ENCODE measurements around the gene MED23.

The MED23 gene

GRCh38 chr6:131547488-131547887 is 80.6 kb downstream of the MED23 start:
- TF ChIP-seq CEBPB (IDR thresholded peaks at IDR 0.05) = no peak
- TF ChIP-seq, protein P1, sequence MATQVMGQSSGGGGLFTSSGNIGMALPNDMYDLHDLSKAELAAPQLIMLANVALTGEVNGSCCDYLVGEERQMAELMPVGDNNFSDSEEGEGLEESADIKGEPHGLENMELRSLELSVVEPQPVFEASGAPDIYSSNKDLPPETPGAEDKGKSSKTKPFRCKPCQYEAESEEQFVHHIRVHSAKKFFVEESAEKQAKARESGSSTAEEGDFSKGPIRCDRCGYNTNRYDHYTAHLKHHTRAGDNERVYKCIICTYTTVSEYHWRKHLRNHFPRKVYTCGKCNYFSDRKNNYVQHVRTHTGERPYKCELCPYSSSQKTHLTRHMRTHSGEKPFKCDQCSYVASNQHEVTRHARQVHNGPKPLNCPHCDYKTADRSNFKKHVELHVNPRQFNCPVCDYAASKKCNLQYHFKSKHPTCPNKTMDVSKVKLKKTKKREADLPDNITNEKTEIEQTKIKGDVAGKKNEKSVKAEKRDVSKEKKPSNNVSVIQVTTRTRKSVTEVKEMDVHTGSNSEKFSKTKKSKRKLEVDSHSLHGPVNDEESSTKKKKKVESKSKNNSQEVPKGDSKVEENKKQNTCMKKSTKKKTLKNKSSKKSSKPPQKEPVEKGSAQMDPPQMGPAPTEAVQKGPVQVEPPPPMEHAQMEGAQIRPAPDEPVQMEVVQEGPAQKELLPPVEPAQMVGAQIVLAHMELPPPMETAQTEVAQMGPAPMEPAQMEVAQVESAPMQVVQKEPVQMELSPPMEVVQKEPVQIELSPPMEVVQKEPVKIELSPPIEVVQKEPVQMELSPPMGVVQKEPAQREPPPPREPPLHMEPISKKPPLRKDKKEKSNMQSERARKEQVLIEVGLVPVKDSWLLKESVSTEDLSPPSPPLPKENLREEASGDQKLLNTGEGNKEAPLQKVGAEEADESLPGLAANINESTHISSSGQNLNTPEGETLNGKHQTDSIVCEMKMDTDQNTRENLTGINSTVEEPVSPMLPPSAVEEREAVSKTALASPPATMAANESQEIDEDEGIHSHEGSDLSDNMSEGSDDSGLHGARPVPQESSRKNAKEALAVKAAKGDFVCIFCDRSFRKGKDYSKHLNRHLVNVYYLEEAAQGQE (IDR thresholded peaks at IDR 0.05; ENCODE audit: low read depth) = no peak
- TF ChIP-seq EGR1 (IDR thresholded peaks at IDR 0.05) = no peak
- no peak for TF ChIP-seq NFIC (IDR thresholded peaks at IDR 0.05)
- TF ChIP-seq EP300 (IDR thresholded peaks at IDR 0.05; ENCODE audit: borderline replicate concordance) = no peak
- TF ChIP-seq TCF12 (IDR thresholded peaks at IDR 0.05; ENCODE audit: low read depth) = no peak
- TF ChIP-seq CREB1 (IDR thresholded peaks at IDR 0.05; ENCODE audit: low read depth) = no peak
- TF ChIP-seq RAD21 (IDR thresholded peaks at IDR 0.05; ENCODE audit: low read depth) = no peak
- no peak for TF ChIP-seq YY1 (IDR thresholded peaks at IDR 0.05; ENCODE audit: low read depth)

GRCh38 chr6:131545317-131545716 is 82.7 kb downstream of the MED23 start:
- TF ChIP-seq ZBTB7A (IDR thresholded peaks at IDR 0.05; ENCODE audit: low read depth) = no peak
- TF ChIP-seq, protein P2, sequence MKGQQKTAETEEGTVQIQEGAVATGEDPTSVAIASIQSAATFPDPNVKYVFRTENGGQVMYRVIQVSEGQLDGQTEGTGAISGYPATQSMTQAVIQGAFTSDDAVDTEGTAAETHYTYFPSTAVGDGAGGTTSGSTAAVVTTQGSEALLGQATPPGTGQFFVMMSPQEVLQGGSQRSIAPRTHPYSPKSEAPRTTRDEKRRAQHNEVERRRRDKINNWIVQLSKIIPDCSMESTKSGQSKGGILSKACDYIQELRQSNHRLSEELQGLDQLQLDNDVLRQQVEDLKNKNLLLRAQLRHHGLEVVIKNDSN (IDR thresholded peaks at IDR 0.05) = no peak
- no peak for TF ChIP-seq RAD21 (IDR thresholded peaks at IDR 0.05; ENCODE audit: low read depth)
- no peak for TF ChIP-seq FOXM1 (IDR thresholded peaks at IDR 0.05; ENCODE audit: borderline replicate concordance, low read depth)

GRCh38 chr6:131532580-131533039 is 95.4 kb downstream of the MED23 start:
- TF ChIP-seq, protein P2 (IDR thresholded peaks at IDR 0.05) = no peak
- TF ChIP-seq MAX (IDR thresholded peaks at IDR 0.05) (no peak), EP300 (IDR thresholded peaks at IDR 0.05; ENCODE audit: borderline replicate concordance) (no peak), TAF1 (IDR thresholded peaks at IDR 0.05; ENCODE audit: low read depth) (no peak), TCF12 (IDR thresholded peaks at IDR 0.05; ENCODE audit: low read depth) (no peak), EGR1 (IDR thresholded peaks at IDR 0.05) (no peak), RAD21 (IDR thresholded peaks at IDR 0.05; ENCODE audit: low read depth) (no peak), TEAD4 (IDR thresholded peaks at IDR 0.05) (no peak), CREB1 (IDR thresholded peaks at IDR 0.05; ENCODE audit: low read depth) (no peak), CEBPB (IDR thresholded peaks at IDR 0.05) (no peak), YY1 (IDR thresholded peaks at IDR 0.05; ENCODE audit: low read depth) (no peak), NFIC (IDR thresholded peaks at IDR 0.05) (no peak), FOXM1 (IDR thresholded peaks at IDR 0.05; ENCODE audit: borderline replicate concordance, low read depth) (no peak), ZBTB7A (IDR thresholded peaks at IDR 0.05; ENCODE audit: low read depth) (no peak)
- TF ChIP-seq, protein P1 (IDR thresholded peaks at IDR 0.05; ENCODE audit: low read depth) = no peak

GRCh38 chr6:131524695-131525336 is 103.2 kb downstream of the MED23 start:
- TF ChIP-seq, protein P1 (IDR thresholded peaks at IDR 0.05; ENCODE audit: low read depth) = no peak
- TF ChIP-seq FOXM1 (IDR thresholded peaks at IDR 0.05; ENCODE audit: borderline replicate concordance, low read depth) (no peak), ZBTB7A (IDR thresholded peaks at IDR 0.05; ENCODE audit: low read depth) (no peak), TAF1 (IDR thresholded peaks at IDR 0.05; ENCODE audit: low read depth) (no peak), TEAD4 (IDR thresholded peaks at IDR 0.05) (no peak), CREB1 (IDR thresholded peaks at IDR 0.05; ENCODE audit: low read depth) (no peak), NFIC (IDR thresholded peaks at IDR 0.05) (no peak), YY1 (IDR thresholded peaks at IDR 0.05; ENCODE audit: low read depth) (no peak), EP300 (IDR thresholded peaks at IDR 0.05; ENCODE audit: borderline replicate concordance) (no peak)
